ENCODE data around the gene TMEM196.

Gene TMEM196

DNA sequence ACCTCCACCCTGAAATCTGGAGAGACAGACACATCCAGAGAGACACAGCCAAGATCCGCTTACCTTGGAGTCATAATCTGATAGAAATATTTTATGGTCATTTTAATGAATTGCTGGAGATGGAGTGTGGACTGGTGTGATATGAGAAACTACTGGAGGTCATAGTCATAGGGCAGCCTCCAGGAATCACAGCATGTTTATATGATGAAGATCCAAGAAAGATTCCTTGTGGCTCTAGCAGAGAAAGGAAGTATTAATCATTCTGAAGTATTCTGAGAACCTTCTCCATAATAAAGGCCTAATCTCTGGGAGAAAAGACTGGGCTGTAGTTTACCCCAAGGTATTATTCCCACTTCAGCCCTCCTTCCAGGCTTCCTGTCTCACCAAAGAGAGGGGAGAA, 102.6 kb downstream of the TMEM196 start:
- no peak for ATAC-seq (ENCODE audit: insufficient read depth, low read depth)
- Histone ChIP-seq H3K27ac (ENCODE audit: low read length) (no peak overlapping the region), H3K27me3 (ENCODE audit: insufficient read depth, low read length, poor library complexity) (no peaks in the 10 kb centered on the region), H2AFZ (ENCODE audit: low read depth, low read length) (no peak overlapping the region), H3K4me1 (ENCODE audit: insufficient read depth, low read length) (peaks cover 4% of the 10 kb centered on the region; the same call in 1 of the 2 replicates), H3K9ac (ENCODE audit: low read depth, low read length) (no peak overlapping the region), H4K20me1 (ENCODE audit: insufficient read depth, low read length) (no peaks in the 10 kb centered on the region), H3K36me3 (ENCODE audit: insufficient read depth, low read length) (no peaks in the 10 kb centered on the region), H3K4me3 (ENCODE audit: low read depth in 1 of 2, low read length in 2 of 2) (no peak overlapping the region), H3K9me3 (ENCODE audit: insufficient read depth, low read length, severe bottlenecking) (no peaks in the 10 kb centered on the region), H3K4me2 (ENCODE audit: insufficient read depth, low read length) (no peak overlapping the region), H3K79me2 (ENCODE audit: insufficient read depth, low read length) (no peaks in the 10 kb centered on the region)
- no peak for DNase-seq
- TF ChIP-seq EZH2 (IDR thresholded peaks at IDR 0.05; ENCODE audit: borderline replicate concordance, low read depth, low read length, severe bottlenecking): no peak
- TF ChIP-seq, protein P1, sequence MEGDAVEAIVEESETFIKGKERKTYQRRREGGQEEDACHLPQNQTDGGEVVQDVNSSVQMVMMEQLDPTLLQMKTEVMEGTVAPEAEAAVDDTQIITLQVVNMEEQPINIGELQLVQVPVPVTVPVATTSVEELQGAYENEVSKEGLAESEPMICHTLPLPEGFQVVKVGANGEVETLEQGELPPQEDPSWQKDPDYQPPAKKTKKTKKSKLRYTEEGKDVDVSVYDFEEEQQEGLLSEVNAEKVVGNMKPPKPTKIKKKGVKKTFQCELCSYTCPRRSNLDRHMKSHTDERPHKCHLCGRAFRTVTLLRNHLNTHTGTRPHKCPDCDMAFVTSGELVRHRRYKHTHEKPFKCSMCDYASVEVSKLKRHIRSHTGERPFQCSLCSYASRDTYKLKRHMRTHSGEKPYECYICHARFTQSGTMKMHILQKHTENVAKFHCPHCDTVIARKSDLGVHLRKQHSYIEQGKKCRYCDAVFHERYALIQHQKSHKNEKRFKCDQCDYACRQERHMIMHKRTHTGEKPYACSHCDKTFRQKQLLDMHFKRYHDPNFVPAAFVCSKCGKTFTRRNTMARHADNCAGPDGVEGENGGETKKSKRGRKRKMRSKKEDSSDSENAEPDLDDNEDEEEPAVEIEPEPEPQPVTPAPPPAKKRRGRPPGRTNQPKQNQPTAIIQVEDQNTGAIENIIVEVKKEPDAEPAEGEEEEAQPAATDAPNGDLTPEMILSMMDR (IDR thresholded peaks at IDR 0.05; ENCODE audit: borderline replicate concordance, extremely low read depth, low read length, poor library complexity, severe bottlenecking): no peak

All from DND-41 (cell line).